LNCaP clone FGC (cell line): ENCODE data around the gene SYCP2.

Source experiments
- DNase-seq: peaks from one replicate; pipeline ENCODE4 v3.0.0-alpha.2; 2011; ENCODE audit warnings: low read depth
- H3K4me3 ChIP-seq: 2 replicates; pipeline ENCODE4 v1.5.1; 2011; ENCODE audit warnings: mild to moderate bottlenecking, low read depth, low read length, control low read depth
- TF ChIP-seq, protein P1 (sequence below): IDR thresholded peaks from 2 replicates; pipeline ENCODE4 v1.5.1; 2012; ENCODE audit warnings: mild to moderate bottlenecking; ENCODE audit not compliant: control insufficient read depth, insufficient read depth; ENCODE audit errors: extremely low read depth

SYCP2 gene

DNA sequence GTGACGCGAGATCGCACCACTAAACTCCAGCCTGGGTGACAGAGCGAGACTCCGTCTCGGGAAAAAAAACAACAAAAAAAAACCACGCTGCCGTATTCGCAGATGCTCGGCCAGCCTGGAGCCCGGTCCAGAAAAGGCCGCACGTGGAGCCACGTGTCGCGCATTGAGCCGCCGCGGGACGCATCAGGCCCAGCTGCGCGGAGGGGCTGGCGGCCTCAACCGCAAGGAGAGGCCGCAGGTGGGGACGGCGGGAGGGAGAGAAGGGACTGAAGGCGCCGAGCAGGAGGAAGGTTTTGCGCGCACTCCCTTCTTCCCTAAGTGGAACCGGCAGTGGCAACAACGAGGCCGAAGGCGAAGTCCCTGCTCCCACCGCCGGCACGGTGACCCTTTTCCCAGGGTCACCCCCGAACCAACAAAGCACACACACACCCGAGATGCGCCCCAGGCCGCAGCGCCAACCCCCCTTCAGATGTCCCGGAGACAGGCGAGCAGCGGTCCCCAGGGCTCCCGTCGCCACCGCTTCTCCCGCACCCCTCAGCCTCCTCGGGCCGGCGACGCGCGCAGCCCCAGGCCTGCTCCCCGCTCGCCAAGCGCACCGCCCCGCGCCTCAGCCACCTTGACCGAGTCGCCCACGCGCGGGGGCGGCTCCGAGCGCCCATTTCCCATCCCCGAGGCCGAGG lies 681 bp downstream of the SYCP2 start:
- no peak for DNase-seq
- TF ChIP-seq, protein P1, sequence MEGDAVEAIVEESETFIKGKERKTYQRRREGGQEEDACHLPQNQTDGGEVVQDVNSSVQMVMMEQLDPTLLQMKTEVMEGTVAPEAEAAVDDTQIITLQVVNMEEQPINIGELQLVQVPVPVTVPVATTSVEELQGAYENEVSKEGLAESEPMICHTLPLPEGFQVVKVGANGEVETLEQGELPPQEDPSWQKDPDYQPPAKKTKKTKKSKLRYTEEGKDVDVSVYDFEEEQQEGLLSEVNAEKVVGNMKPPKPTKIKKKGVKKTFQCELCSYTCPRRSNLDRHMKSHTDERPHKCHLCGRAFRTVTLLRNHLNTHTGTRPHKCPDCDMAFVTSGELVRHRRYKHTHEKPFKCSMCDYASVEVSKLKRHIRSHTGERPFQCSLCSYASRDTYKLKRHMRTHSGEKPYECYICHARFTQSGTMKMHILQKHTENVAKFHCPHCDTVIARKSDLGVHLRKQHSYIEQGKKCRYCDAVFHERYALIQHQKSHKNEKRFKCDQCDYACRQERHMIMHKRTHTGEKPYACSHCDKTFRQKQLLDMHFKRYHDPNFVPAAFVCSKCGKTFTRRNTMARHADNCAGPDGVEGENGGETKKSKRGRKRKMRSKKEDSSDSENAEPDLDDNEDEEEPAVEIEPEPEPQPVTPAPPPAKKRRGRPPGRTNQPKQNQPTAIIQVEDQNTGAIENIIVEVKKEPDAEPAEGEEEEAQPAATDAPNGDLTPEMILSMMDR: no peak
- H3K4me3 ChIP-seq: no peak overlapping the region

GRCh38 chr20:59931511-59932312 lies 1.7 kb downstream of the SYCP2 start:
- TF ChIP-seq, protein P1: no peak

GRCh38 chr20:59925899-59926298 lies 7.5 kb downstream of the SYCP2 start:
- TF ChIP-seq, protein P1: no peak
- DNase-seq: peak; percentile 99
- 0 out of 2 replicates have a peak overlapping the region, but pooled peaks have one; percentile 27 for H3K4me3 ChIP-seq

More at GRCh38 chr20:59931511-59932312, 1.7 kb downstream of the SYCP2 start:
- no peak for DNase-seq
- no peak overlapping the region for H3K4me3 ChIP-seq

DNA sequence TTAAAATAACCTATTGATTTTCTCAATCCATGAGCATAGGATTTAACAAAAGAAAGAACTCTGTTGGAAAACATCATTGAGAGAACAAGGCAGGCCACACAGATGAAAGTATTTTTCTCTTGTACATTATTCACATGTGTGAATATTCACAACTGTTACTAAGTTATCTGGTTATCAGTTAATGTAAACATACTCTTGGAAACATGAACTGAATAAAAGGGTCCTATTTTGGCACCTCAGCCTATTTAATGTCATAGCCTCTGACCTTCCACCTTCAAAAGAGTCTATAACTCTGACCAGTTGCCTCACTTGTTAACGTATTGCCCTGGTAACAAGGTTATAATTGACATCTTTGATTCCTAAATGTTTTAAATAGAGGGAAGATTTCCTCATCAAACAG lies 8.1 kb downstream of the SYCP2 start:
- no peak for DNase-seq
- H3K4me3 ChIP-seq: peak overlapping the region; percentile 19; the same call in 1 of the 2 replicates
- TF ChIP-seq, protein P1: no peak

DNA sequence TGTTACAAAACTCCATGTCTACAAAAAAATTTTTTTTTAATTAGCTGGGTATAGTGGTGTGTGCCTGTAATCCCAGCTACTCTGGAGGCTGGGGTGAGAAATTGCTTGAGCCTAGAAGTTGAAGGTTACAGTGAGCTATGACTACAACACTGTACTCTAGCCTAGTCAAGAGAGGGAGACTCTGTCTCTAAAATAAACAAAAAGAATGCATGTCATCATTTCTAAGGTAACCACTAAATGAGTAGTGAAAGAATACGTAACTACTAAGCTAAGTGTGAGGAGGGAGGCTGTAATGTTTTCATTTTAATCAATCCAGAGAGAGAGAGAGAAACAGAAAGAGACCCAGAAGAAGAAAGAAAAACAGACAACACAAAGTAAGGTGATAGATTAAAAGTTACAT lies 9.9 kb downstream of the SYCP2 start:
- DNase-seq: no peak
- H3K4me3 ChIP-seq: no peak overlapping the region
- TF ChIP-seq, protein P1: no peak

- TF ChIP-seq, protein P1: no peak
- H3K4me3 ChIP-seq: no peak overlapping the region
- no peak for DNase-seq
Observed at GRCh38 chr20:59920944-59921343, 12.5 kb downstream of the SYCP2 start.
